Measurements from ENCODE around the gene OPA3. TPM values are rescaled to one million over a fixed set of nuclear protein-coding genes. Genes with fewer than 3 reads are reported as not detected.
A peak's percentile ranks its signal among the peaks of the same experiment; 100 is the strongest.

Gene OPA3
- total RNA-seq, 1 experiment from 2014 or later, result 17.7 TPM

DNA sequence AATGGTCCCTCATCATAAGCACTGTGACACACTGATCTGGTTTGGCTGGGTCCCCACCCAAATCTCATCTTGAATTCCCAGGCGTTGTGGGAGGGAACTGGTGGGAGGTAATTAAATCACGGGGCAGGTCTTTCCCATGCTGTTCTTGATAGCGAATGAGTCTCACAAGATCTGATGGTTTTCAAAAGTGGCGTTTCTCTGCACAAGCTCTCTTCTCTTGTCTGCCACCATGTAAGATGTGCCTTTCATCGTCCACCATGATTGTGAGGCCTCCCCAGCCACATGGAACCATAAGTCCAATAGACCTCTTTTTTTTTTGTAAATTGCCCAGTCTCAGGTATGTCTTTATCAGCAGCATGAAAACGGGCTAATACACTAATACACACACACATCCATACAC, 24.3 kb upstream of the OPA3 start:
- H3K36me3 Mint-ChIP-seq (ENCODE audit: insufficient read depth, unreplicated experiment), result peaks cover 25% of the 10 kb centered on the region

DNA sequence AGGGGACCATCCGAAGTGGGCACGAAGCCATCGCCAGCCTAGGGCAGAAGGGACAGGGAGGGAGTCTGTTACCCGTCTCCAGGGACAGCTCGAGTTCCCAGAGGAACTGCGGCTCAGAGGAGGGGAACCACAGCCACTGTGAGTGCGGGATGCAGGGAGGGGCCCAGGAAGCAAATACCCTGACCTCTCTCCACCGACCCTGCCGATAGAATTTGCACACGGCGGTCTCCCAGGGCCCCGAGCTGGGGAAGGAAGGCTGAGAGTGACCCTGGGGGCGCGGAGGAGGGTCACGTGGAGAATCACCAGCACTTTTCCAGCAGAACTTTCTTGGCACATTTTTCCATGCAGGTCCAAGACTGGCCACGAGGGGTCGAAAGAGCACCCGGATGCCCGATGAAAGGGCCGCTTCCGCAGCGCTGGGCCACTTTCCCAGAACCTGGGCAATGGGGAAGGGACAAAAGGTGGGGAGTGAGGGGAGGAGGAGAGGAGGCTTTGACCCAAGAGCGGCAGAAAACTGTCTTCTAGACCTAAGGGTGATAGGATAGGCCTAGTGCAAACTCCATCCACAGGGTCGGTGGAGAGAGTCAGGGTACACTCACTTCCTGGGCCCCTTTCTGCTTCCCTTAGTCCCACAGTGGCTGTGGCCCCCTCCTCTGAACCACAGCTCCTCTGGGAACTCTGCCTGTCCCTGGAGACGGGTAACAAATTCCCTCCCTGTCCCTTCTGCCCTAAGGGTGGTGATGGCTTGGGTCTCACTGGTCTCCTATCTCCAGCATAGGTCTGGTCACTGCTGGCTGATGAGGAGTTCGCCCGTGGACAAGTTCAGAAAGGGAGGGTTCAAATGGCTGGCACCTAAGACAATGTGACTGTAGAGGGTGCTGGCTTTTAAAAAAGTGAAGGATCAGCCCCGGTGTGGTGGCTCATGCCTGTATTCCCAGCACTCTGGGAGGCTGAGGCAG, 22.7 kb upstream of the OPA3 start:
- TF ChIP-seq, protein P1, sequence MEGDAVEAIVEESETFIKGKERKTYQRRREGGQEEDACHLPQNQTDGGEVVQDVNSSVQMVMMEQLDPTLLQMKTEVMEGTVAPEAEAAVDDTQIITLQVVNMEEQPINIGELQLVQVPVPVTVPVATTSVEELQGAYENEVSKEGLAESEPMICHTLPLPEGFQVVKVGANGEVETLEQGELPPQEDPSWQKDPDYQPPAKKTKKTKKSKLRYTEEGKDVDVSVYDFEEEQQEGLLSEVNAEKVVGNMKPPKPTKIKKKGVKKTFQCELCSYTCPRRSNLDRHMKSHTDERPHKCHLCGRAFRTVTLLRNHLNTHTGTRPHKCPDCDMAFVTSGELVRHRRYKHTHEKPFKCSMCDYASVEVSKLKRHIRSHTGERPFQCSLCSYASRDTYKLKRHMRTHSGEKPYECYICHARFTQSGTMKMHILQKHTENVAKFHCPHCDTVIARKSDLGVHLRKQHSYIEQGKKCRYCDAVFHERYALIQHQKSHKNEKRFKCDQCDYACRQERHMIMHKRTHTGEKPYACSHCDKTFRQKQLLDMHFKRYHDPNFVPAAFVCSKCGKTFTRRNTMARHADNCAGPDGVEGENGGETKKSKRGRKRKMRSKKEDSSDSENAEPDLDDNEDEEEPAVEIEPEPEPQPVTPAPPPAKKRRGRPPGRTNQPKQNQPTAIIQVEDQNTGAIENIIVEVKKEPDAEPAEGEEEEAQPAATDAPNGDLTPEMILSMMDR (IDR thresholded peaks at IDR 0.05; ENCODE audit: insufficient read depth in 1 of 2, low read depth in 1 of 2, low read length in 1 of 2, severe bottlenecking in 1 of 2, unreplicated experiment in 1 of 2), result peak; percentile 90 to 94
- CTCF ChIA-PET, result interaction anchor here (0.8 to 4.0 kb wide), 2 partner anchors 26 to 35 kb away, joined by 3 to 52 read pairs; no protein-coding TSS in a partner anchor
- peak overlapping the region; percentile 69 for H3K27ac Mint-ChIP-seq (ENCODE audit: unreplicated experiment)
- H3K4me1 ChIP-seq, result peaks cover 7% of the 10 kb centered on the region
- no peaks in the 10 kb centered on the region; the same call in 1 of the 2 replicates for H3K36me3 ChIP-seq (ENCODE audit: control insufficient read depth, insufficient read depth, low read length)
- H3K36me3 Mint-ChIP-seq (ENCODE audit: insufficient read depth, unreplicated experiment), result peaks cover 25% of the 10 kb centered on the region
- H3K27me3 ChIP-seq (replicated peaks; ENCODE audit: control insufficient read depth, insufficient read depth, low read length), result no peaks in the 10 kb centered on the region; the same call in 1 of the 2 replicates
- H3K4me3 ChIP-seq (ENCODE audit: low read depth, low read length), result peak overlapping the region; percentile 13
- H3K27me3 Mint-ChIP-seq (ENCODE audit: insufficient read depth, unreplicated experiment), result peaks cover 4% of the 10 kb centered on the region
- H3K9me3 Mint-ChIP-seq (ENCODE audit: unreplicated experiment), result peaks cover 8% of the 10 kb centered on the region
- peaks cover 10% of the 10 kb centered on the region for H3K4me1 Mint-ChIP-seq (ENCODE audit: low read depth, unreplicated experiment)
- no peaks in the 10 kb centered on the region for H3K9me3 ChIP-seq
- peak overlapping the region; percentile 52 for H3K4me3 Mint-ChIP-seq (ENCODE audit: unreplicated experiment)
- POLR2A ChIA-PET, result interaction anchor here (0.8 kb wide), 1 partner anchor 42 kb away, joined by 3 read pairs; no protein-coding TSS in a partner anchor
- intact Hi-C loops (cut with micrococcal nuclease; ENCODE audit: unreplicated experiment), result loop anchor here (1.0 kb wide), 1 partner anchor 35 kb away; no protein-coding TSS in a partner anchor
- no TSS peak for BruUV-seq (replicated peaks)
- peak; percentile 78 to 86 for DNase-seq

More for the DNA sequence above, 24.3 kb upstream of the OPA3 start:
- Histone ChIP-seq H3K4me3 (ENCODE audit: low read depth, low read length) (no peak overlapping the region), H3K9me3 (no peaks in the 10 kb centered on the region), H3K36me3 (ENCODE audit: control insufficient read depth, insufficient read depth, low read length) (no peaks in the 10 kb centered on the region; the same call in 1 of the 2 replicates), H3K4me1 (peaks cover 7% of the 10 kb centered on the region), H3K27me3 (replicated peaks; ENCODE audit: control insufficient read depth, insufficient read depth, low read length) (no peaks in the 10 kb centered on the region)
- intact Hi-C loops (cut with micrococcal nuclease; ENCODE audit: unreplicated experiment), result no loop called here
- Mint-ChIP-seq H3K27ac (ENCODE audit: unreplicated experiment) (no peak overlapping the region), H3K4me3 (ENCODE audit: unreplicated experiment) (no peak overlapping the region), H3K27me3 (ENCODE audit: insufficient read depth, unreplicated experiment) (no peaks in the 10 kb centered on the region), H3K4me1 (ENCODE audit: low read depth, unreplicated experiment) (peaks cover 6% of the 10 kb centered on the region), H3K9me3 (ENCODE audit: unreplicated experiment) (peaks cover 8% of the 10 kb centered on the region)
- TF ChIP-seq, protein P1 (IDR thresholded peaks at IDR 0.05; ENCODE audit: insufficient read depth in 1 of 2, low read depth in 1 of 2, low read length in 1 of 2, severe bottlenecking in 1 of 2, unreplicated experiment in 1 of 2), result no peak
- no peak for DNase-seq
- BruUV-seq (replicated peaks), result no TSS peak
- CTCF ChIA-PET, result interaction anchor here (4.0 kb wide), 1 partner anchor 33 kb away, joined by 52 read pairs; no protein-coding TSS in a partner anchor
- POLR2A ChIA-PET, result no interaction called here

DNA sequence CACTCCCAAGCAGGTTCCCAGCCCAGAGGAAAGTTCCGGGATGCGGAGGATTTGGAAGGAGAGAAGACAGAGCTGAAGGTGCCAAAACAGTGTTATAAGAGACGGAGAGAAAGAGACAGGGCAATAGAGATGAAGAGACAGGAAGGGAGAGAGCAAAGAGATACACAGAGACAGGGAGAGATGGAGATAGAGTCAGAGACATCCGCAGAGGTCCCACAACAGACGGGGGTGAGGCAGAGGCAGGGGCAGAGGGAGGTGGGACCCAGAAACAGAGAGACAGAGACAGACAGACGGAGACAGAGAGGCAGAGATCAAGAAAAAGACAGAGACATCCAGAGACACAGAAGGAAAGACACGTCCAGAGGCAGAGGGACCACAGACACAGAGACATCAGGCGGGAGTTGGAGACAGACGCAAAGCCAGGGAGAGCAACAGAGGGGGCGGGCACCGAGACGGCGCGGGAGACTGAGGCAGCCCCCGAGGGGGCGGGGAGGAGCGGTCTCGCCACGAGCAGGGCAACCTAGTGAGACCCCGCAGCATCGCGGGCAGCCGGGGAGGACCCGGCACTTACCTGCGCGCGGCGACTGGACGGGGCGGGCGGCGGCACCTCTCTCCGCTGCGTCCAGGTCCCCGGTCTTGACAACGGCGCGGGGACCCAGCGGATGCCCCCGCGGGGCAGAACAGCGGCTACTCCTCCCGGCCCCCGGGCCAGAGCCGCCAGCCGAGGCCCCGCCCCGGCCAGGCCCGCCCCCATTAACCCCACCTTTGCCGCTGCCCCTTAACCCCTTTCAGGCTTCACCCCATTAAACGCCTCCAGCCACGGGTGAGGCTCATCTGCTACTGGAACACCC, 17.1 kb upstream of the OPA3 start, which contains the start of gene GPR4:
Gene GPR4 (minus strand): TSS at position 689 of the 851 bp plus-strand sequence. CDS start 10,346 bp downstream, outside the sequence.
- H3K27ac Mint-ChIP-seq (ENCODE audit: unreplicated experiment), result no peak within 1 kb of the TSS

More for the DNA sequence above, 17.1 kb upstream of the OPA3 start, which contains the start of gene GPR4:
- H3K4me3 ChIP-seq (ENCODE audit: low read depth, low read length), result peak within 1 kb of the TSS; percentile 17; the same call in 1 of the 2 replicates
- ChIA-PET POLR2A (no interaction called here), CTCF (no interaction called here)
- Mint-ChIP-seq H3K4me1 (ENCODE audit: low read depth, unreplicated experiment) (peaks cover 19% of the 10 kb centered on the region), H3K27me3 (ENCODE audit: insufficient read depth, unreplicated experiment) (peaks cover 37% of the 10 kb centered on the region), H3K36me3 (ENCODE audit: insufficient read depth, unreplicated experiment) (peaks cover 4% of the 10 kb centered on the region), H3K4me3 (ENCODE audit: unreplicated experiment) (peak within 1 kb of the TSS; percentile 71), H3K9me3 (ENCODE audit: unreplicated experiment) (no peaks in the 10 kb centered on the region)
- peak; percentile 50 to 72 for DNase-seq
- intact Hi-C loops (cut with micrococcal nuclease; ENCODE audit: unreplicated experiment), result no loop called here
- no TSS peak for BruUV-seq (replicated peaks)
- no peaks in the 10 kb centered on the region for H3K9me3 ChIP-seq
- no peaks in the 10 kb centered on the region for H3K36me3 ChIP-seq (ENCODE audit: control insufficient read depth, insufficient read depth, low read length)
- H3K4me1 ChIP-seq, result no peaks in the 10 kb centered on the region; the same call in 1 of the 2 replicates
- H3K27me3 ChIP-seq (replicated peaks; ENCODE audit: control insufficient read depth, insufficient read depth, low read length), result peaks cover 2% of the 10 kb centered on the region; the same call in 1 of the 2 replicates
- TF ChIP-seq, protein P1 (IDR thresholded peaks at IDR 0.05; ENCODE audit: insufficient read depth in 1 of 2, low read depth in 1 of 2, low read length in 1 of 2, severe bottlenecking in 1 of 2, unreplicated experiment in 1 of 2), result no peak

All from Caco-2 (cell line).